OCI-LY3 (cell line): ENCODE data around the gene BCAP31.
"Not testable (repeated sequence)": the region's sequence is repeated elsewhere in the genome, so short reads cannot be mapped to it uniquely, and the experiment has no call there.

Experiments used
- H2AFZ ChIP-seq: fragments of 200-600, 300-600 bp; shearing (Covaris generic); 2 replicates; pipeline ENCODE4 v1.6.0; 2014; ENCODE audit warnings: antibody characterized with exemption, low read depth, low read length
- H3K27ac ChIP-seq: fragments of 200-600, 300-600 bp; sonication (generic); 2 replicates; pipeline ENCODE4 v1.5.1; 2014; ENCODE audit warnings: mild to moderate bottlenecking, low read length, moderate library complexity, mixed read lengths
- H3K27me3 ChIP-seq: fragments of 200-600, 300-600 bp; sonication (generic); 2 replicates; pipeline ENCODE4 v1.6.1; 2014; ENCODE audit warnings: low read depth, low read length, mixed read lengths
- H3K36me3 ChIP-seq: fragments of 200-600, 300-600 bp; sonication (generic); replicated peaks from 2 replicates; pipeline ENCODE3; 2014; ENCODE audit warnings: low read depth, low read length, mixed read lengths
- H3K4me1 ChIP-seq: fragments of 300-600, 200-600 bp; sonication (generic); 2 replicates; pipeline ENCODE4 v1.6.1; 2014; ENCODE audit warnings: low read length, mixed read lengths
- H3K4me2 ChIP-seq: fragments of 200-600, 300-600 bp; sonication (generic); 2 replicates; pipeline ENCODE4 v1.6.1; 2014; ENCODE audit warnings: low read length, mixed read lengths
- H3K4me3 ChIP-seq: fragments of 300-600, 200-600 bp; sonication (generic); 2 replicates; pipeline ENCODE4 v1.5.1; 2014; ENCODE audit warnings: antibody characterized with exemption, mild to moderate bottlenecking, low read length, moderate library complexity
- H3K79me2 ChIP-seq: fragments of 300-600, 200-600 bp; shearing (Covaris generic); 2 replicates; pipeline ENCODE4 v1.6.1; 2014; ENCODE audit warnings: mild to moderate bottlenecking, low read length, mixed read lengths
- H3K9ac ChIP-seq: fragments of 300-600, 200-600 bp; shearing (Covaris generic); 2 replicates; pipeline ENCODE4 v1.6.0; 2014; ENCODE audit warnings: mild to moderate bottlenecking, low read length, moderate library complexity
- H3K9me3 ChIP-seq: fragments of 200-600, 300-600 bp; shearing (Covaris generic); 2 replicates; pipeline ENCODE4 v1.6.1; 2014; ENCODE audit warnings: low read length, mixed read lengths; ENCODE audit not compliant: insufficient read depth
- H4K20me1 ChIP-seq: fragments of 200-600, 300-600 bp; sonication (generic); 2 replicates; pipeline ENCODE4 v1.6.1; 2016; ENCODE audit warnings: low read length, mixed read lengths; ENCODE audit not compliant: insufficient read depth
- EZH2phosphoT487 ChIP-seq: fragments of 200-600 bp; shearing (Covaris generic); IDR thresholded peaks from 2 replicates; pipeline ENCODE4 v1.6.1; 2018; ENCODE audit warnings: antibody characterized with exemption, mixed run types, low read depth
- TF ChIP-seq, protein P1 (sequence below): fragments of 200-600, 300-600 bp; sonication (generic); IDR thresholded peaks from 2 replicates; pipeline ENCODE4 v1.5.1; 2014; ENCODE audit warnings: antibody characterized with exemption, low read length, low read depth

Gene BCAP31

DNA sequence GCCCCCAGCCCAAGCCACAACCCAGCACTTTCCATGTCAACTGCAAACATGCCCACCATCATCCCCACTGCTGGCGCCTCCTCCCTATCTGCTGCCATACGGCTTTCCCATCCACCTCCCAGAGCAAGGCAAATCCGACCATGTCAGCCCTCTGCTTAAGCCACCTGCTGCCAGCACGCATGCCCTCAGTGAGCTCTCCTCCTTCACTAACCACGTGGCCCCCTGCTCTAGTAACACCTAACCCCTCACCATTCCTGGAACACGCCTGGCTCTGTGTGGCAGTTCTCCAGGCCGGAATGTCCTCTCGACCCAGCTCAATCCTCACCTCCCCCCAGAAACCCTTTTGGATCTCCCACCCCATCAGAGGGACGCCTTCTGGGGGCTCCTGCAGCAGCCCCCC is 17.4 kb downstream of the BCAP31 start:
- no peaks in the 10 kb centered on the region for H3K27me3 ChIP-seq
- no peak overlapping the region for H2AFZ ChIP-seq
- no peaks in the 10 kb centered on the region for H3K36me3 ChIP-seq
- H3K4me2 ChIP-seq = no peak overlapping the region
- H3K9me3 ChIP-seq = no peaks in the 10 kb centered on the region
- H3K9ac ChIP-seq = no peak overlapping the region
- TF ChIP-seq EZH2phosphoT487 = no peak
- TF ChIP-seq, protein P1, sequence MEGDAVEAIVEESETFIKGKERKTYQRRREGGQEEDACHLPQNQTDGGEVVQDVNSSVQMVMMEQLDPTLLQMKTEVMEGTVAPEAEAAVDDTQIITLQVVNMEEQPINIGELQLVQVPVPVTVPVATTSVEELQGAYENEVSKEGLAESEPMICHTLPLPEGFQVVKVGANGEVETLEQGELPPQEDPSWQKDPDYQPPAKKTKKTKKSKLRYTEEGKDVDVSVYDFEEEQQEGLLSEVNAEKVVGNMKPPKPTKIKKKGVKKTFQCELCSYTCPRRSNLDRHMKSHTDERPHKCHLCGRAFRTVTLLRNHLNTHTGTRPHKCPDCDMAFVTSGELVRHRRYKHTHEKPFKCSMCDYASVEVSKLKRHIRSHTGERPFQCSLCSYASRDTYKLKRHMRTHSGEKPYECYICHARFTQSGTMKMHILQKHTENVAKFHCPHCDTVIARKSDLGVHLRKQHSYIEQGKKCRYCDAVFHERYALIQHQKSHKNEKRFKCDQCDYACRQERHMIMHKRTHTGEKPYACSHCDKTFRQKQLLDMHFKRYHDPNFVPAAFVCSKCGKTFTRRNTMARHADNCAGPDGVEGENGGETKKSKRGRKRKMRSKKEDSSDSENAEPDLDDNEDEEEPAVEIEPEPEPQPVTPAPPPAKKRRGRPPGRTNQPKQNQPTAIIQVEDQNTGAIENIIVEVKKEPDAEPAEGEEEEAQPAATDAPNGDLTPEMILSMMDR = no peak
- H3K79me2 ChIP-seq = no peaks in the 10 kb centered on the region
- H3K27ac ChIP-seq = no peak overlapping the region
- no peaks in the 10 kb centered on the region for H3K4me1 ChIP-seq
- H3K4me3 ChIP-seq = no peak overlapping the region
- H4K20me1 ChIP-seq = no peaks in the 10 kb centered on the region

DNA sequence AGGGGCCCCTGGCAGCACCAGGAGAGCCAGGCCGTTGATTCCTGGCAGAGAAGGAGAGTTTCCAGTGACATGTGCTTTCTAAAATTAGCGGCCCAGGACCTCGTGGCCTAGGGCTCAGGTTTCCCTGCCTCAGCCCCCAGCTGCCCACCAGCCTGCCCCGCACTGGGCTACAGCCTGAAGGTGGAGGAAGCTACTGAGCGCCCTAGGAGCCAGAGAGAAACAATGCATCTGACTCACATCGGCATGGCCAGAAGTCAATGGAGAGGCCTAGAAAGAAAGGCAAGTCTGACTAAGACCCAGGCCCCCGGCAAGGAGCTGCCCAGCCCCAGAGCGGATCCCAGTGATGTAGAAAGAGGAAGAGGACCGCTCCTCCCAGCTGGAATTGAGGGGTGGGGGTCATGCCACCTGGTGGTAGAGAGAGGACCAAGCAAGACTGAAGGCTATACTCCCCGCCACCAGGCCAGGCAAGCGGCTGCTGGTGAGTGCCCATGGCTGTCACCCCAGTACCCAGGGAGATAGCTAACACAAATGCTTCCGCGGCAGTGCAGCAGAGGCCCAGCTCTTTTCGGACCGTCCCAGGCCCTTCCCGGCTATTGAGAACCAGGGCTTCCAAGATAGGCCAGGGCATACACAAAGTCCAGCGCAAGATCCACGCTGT is 18.7 kb downstream of the BCAP31 start:
- not testable (repeated sequence) for H2AFZ ChIP-seq, H3K27me3 ChIP-seq, H3K79me2 ChIP-seq, H3K9ac ChIP-seq, H3K9me3 ChIP-seq, H3K36me3 ChIP-seq, H3K4me1 ChIP-seq, H3K4me2 ChIP-seq, H4K20me1 ChIP-seq, H3K27ac ChIP-seq, H3K4me3 ChIP-seq

DNA sequence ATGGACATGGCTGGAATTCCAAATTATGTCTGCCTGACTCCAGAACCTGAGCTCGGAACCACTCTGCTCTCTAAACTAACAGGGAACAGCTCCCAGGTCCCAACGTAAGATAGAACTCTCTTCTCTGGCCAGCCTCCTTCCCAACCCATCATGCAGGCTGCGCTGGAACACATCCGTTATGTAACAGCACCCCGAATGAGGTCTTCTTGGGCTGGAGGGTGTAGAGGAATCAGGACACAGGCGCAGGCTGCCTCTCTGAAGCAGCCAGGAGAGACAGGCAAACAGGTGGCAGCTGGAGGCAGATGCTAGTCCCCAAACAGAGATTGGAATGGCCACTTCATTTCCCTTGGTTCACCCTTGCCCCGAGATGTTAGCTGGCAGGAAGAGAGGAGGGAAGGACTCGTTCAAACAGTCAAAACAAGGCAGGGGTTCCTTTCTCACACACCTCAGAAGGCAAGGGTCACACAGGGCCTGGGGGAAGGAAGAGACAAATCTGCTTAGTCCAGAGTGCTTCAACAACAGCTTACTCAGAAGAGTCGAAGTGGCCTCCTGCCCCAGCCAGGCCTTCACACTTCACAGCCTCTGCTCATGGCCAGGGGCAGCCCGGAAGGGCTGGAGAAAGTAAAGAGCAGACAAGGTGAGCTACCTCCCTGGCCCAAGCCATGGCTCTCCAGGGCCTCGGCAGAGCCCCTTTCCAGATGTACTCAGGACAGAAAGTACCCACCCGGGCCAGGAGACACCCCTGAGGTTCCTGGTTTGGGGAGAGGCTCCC is 19.4 kb downstream of the BCAP31 start:
- H3K4me1 ChIP-seq, H3K27me3 ChIP-seq, H4K20me1 ChIP-seq, H3K79me2 ChIP-seq, H3K9me3 ChIP-seq, H3K36me3 ChIP-seq, H3K9ac ChIP-seq, H3K4me3 ChIP-seq, H3K4me2 ChIP-seq, H2AFZ ChIP-seq, H3K27ac ChIP-seq: not testable (repeated sequence)

DNA sequence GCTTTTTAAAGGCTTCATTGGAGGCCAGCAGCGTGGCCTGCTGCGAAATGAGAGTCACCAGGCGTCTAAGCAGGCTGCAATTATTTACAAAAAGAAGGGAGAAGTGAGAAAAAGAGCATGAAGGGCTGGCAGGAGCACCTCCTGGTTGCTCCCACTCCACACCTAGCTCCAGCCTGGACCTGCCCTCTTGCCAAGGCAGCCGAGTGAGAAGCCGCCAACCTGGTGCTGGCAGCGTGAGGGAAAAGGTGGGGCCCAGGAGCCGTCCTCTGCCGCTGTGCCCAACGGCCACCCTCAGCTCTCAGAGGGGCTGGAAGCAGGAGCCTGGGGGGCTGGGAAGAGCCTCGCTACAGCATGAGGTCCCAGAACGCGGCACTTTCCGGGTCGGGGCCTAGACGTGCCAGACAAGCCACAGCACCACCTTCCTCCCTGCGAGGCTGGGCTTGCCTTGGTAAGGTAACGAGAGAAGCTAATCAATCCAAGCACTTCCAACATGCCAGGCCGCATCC is 20.1 kb downstream of the BCAP31 start:
- Histone ChIP-seq H3K36me3 (no peaks in the 10 kb centered on the region), H3K4me3 (no peak overlapping the region), H3K27ac (no peak overlapping the region), H3K9me3 (no peaks in the 10 kb centered on the region), H3K4me2 (no peak overlapping the region), H3K27me3 (no peaks in the 10 kb centered on the region), H3K9ac (no peak overlapping the region), H4K20me1 (no peaks in the 10 kb centered on the region), H3K79me2 (no peaks in the 10 kb centered on the region), H3K4me1 (no peaks in the 10 kb centered on the region), H2AFZ (no peak overlapping the region)
- TF ChIP-seq, protein P1 = no peak
- TF ChIP-seq EZH2phosphoT487 = no peak

DNA sequence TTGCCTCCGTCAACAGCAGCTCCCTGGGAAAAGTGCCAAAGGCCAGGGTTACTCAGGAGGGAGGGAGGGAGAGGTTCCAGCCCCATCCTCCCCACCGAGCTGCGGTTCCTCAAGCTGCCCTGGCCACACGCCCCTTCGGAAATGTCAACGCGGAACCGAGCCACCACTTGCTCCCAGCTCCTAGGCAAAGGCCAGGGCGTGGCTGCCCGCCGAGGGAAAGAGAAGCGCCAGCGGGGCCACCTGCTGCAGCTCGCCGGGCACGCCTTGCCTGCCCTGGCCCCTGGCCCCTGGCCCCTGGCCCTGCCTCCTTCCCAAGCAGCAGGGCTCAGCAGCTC is 21.2 kb downstream of the BCAP31 start:
- H4K20me1 ChIP-seq = no peaks in the 10 kb centered on the region
- H3K27me3 ChIP-seq = no peaks in the 10 kb centered on the region
- TF ChIP-seq, protein P1 = no peak
- no peak for TF ChIP-seq EZH2phosphoT487
- no peak overlapping the region for H3K27ac ChIP-seq
- H3K9ac ChIP-seq = no peak overlapping the region
- H3K36me3 ChIP-seq = no peaks in the 10 kb centered on the region
- no peak overlapping the region for H2AFZ ChIP-seq
- no peak overlapping the region for H3K4me2 ChIP-seq
- H3K79me2 ChIP-seq = no peaks in the 10 kb centered on the region
- H3K9me3 ChIP-seq = no peaks in the 10 kb centered on the region
- H3K4me3 ChIP-seq = no peak overlapping the region
- H3K4me1 ChIP-seq = no peaks in the 10 kb centered on the region
